ENCODE measurements around the gene UTF1.
"Not testable (repeated sequence)": the region's sequence is repeated elsewhere in the genome, so short reads cannot be mapped to it uniquely, and the experiment has no call there.

Gene UTF1

DNA sequence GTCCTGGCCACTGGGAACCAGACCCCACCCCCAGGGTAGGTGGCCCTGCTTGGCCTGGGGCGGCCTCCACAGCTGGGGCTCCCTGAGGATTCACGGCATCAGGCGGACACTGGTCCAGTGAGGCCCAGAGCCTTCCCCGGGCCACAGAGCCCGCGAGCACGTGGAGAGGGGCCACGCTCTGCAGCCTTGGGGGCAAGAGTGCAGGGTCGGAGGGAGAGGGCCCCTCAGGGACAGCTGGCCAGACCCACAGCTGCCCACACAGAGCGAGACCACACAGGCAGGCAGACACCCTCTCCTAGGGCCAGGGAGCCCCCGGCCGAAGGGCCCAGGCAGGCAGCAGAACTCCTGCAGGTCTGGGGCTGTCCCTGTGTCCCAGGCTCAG lies 18.3 kb downstream of the UTF1 start:
- no peak for DNase-seq

DNA sequence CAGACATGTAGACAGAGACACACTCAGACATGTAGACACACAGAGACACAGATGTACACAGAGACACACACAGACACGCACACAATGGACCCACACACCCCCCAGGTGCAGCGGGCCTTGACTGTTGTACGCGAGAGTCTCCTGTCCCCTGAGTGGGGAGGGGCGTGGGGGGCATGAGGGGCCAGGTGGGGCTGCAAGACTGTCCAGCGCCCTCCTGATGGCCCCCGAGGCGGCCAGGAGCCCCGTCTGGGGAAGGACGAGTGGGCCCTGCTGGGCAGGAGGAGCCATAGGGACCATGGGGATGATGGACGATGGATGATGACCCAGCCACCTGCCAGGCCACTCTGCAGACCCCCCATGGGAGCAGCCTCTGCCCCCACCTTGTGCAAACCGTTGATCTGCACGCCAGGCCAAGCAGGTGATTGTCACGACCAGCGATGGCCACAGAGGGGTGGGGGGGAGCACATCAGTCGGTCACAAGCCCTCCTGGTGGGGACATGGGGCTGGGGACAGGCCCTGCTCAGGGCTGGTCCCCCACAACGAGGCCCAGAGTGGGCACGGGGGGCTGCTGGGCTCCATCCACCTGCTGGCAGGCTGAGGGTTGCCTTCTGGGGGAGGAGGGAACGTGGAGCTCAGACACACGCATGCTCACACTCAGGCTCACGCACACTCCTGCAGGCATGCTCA lies 19.2 kb downstream of the UTF1 start:
- DNase-seq, result no peak

DNA sequence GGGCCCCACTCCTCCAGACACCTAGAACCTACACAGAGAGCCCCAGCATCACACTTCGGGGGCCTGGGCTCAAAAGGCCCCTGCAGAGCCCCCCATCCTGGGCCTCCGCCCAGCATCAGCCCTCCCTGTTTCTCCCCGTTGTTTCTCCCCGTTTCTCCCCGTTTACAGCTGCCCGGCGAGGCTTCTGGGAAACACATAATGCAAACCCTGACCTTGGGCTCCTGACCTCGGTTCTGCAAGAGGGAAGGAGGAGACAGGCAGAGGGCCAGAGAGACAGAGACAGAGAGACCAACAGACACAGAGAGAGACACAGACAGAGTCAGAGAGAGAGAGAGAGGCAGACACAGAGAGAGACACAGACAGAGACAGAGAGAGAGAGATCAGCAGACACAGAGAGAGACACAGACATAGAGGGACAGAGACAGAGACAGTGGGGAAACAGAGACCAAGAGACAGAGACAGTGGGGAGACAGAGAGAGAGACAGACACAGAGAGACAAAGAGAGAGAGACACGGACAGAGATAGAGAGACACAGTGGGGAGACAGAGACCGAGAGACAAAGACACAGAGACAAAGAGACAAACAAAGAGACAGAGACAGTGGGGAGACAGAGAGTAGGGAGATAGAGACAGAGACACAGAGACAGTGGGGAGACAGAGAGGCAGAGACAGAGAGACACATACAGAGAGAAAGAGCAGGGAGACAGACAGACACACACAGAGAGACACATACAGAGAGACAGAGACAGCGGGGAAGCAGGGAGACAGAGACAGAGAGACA lies 20.1 kb downstream of the UTF1 start:
- no peak for DNase-seq

GRCh38 chr10:133251388-133252222 lies 21.6 kb downstream of the UTF1 start:
- no peak for DNase-seq

- DNase-seq, result no peak
Observed at GRCh38 chr10:133252223-133252552, 22.2 kb downstream of the UTF1 start.

- DNase-seq, result no peak
Observed at GRCh38 chr10:133253361-133253955, 23.4 kb downstream of the UTF1 start.

- no peak for DNase-seq
Observed at GRCh38 chr10:133254421-133255120, 24.6 kb downstream of the UTF1 start.

DNA sequence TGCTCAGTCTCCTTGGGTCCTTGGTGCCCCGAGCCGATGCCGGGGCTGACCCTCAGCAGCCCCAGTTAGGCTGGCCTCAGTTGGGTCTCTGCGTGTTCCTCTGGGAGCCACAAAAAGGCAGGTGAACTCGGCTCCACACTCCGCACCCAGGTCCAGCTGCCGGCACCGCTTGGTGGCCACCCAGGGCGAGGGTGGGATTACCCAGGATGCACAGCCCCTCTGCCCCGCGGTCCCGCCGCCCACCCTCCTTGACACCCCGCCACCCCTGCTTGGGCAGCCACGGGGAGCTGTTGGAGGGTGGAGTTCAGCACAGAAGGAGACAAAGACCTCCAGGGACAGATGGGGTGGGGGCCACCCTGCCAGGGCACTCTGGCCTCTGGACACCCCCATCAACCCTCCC lies 25.3 kb downstream of the UTF1 start:
- no peak for DNase-seq

DNA sequence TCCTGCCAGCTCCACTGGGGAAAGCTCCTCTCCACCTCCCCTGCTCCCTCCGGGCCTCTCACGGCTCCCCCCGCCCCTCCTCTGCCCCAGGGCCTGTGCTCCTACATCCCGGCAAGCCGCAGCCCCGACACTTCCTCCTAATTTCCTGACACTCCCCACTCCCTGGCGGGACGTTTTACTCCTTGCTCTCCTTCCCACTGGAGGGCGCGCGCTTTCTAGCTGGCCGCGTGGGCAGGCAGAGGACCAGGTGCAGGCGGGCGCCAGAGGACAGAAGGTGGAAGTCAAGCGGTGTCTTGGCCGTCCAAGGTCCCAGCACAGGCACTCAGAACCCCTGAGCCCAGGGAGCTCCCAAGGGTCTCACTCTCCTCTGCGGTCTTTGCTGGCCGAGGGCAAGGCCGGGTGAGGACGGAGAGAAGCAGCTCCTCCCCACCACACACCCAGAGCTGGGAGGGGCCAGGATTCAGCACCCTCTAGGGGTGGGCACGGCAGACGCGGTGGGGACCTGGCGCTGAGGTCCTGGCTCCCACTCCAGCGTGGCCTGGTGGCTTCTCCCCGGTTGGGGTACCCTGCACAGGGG lies 27.6 kb downstream of the UTF1 start:
- no peak for DNase-seq

GRCh38 chr10:133258066-133258817 lies 28.2 kb downstream of the UTF1 start:
- no peak for DNase-seq

- DNase-seq, result peak; percentile 97
Observed at GRCh38 chr10:133258818-133259601, 29.0 kb downstream of the UTF1 start.

DNA sequence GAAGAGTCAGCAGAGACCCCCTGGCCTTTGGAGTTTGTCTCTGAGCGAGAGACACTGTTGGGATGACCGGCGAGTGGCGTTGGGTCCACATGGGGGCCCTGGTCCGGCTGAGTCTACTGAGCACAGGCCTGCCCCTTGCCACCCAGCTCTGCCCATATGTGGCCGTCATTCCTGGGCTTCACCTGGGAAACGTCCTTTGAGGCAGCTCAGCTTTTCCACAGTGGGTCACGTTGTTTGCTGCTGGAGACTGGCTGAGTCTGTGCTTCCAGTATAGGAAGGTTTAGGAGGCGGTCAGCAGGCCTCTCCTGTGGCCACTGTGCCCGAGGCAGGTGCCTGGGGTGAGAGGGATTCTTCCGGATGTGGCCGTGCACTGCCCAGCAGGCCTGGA lies 29.6 kb downstream of the UTF1 start:
- DNase-seq, result no peak

- DNase-seq, result no peak
Observed at GRCh38 chr10:133260895-133261725, 31.1 kb downstream of the UTF1 start.

- DNase-seq, result peak; percentile 36
Observed at GRCh38 chr10:133261726-133262325, 31.8 kb downstream of the UTF1 start.

DNA sequence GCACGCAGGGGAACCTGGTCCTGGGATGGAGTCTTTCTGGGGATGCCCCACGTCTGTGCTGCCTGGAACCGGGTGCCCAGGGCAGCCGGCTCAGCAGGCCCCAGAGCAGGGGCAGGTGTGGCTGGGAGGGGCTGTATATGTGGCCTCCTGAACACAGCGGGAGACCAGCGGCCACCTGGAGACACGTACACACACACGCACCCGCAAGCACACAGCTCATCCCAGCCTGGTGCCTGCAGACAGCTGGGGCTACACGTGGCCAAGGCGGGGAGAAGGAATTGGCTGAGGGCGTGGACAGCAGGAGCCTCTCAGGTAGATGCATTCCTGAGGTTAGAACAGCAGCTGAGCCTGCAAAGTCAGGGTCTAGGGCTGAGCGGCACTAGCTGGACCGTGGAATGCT lies 32.7 kb downstream of the UTF1 start:
- no peak for DNase-seq

DNA sequence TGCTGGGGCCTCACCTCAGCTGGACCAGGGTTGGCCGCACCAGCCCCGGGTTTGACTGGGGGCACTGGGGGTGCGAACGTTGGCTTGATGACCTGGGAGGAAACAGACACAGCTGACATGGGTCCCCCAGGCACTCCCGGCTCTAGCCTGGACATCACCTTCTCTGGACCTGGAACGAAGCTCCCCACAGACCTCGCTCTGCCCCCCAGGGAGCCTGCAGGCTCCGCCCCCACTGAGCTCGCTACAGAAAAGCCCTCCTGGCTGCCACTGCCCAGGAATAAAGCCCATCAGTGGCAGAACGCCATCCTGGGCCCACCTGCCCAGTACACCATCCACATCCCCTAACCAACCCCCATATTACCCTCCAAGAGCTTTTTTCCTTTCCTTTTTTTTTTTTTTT lies 33.7 kb downstream of the UTF1 start:
- no peak for DNase-seq

DNA sequence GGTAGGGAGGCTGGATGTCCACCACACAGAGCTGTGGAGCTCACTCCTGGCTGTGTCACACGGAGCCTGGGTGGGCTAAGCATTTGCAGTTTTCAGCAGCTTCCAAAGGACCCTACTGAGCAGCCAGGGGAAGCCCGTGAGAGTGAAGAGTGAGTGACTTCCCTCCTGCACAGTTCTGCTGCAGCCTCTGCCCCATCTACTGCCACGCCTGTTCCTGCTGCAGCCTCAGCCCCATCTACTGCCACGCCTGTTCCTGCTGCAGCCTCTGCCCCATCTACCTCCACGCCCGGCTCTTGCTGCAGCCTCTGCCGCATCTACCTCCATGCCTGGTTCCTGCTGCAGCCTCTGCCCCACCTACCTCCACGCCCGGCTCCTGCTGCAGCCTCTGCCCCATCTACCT lies 34.4 kb downstream of the UTF1 start:
- DNase-seq, result no peak

DNA sequence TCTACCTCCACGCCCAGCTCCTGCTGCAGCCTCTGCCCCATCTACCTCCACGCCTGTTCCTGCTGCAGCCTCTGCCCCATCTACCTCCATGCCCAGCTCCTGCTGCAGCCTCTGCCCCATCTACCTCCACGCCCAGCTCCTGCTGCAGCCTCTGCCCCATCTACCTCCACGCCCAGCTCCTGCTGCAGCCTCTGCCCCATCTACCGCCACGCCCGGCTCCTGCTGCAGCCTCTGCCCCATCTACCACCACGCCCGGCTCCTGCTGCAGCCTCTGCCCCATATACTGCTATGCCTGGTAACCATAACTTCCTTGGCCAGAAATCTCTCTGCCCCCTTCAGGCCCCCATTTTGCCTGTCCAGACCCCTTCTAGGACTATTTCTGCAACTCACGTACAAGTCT lies 35.0 kb downstream of the UTF1 start:
- not testable (repeated sequence) for DNase-seq

DNA sequence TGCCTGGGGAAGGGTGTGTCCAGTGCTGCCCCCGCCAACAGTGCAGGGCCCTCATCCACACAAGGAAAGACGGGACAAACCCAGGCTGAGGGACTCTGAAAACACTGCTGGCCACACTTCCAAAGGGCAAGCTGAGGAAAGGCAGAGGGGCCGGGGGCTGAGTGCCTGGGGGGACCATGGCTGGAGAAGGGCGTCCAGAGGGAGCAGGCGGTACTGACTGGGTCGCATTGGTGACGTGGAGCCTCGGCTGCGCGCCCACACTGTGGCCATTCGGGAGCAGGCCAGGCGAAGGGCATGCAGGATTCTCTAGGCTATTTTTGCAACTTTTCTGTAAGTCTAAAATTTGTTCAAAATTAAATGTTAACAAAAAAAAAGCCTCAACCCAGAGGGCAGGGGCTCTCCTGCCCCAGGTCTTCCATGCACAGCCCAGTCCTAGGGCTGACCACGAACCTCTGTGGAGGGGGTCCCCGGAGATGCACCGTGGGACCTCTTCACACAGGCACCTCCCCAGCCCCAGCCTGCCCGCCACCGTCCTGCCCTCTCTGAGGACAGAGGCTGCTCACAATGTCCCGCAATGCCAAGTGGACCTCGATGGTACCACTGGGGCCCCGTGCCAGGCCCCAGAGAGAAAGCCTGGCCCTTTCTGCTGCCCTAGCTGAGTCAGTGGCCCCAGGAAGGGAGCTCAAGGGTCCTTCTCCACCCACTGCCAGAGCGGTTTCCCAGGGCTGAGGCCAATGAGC lies 36.2 kb downstream of the UTF1 start:
- DNase-seq, result no peak
